K562 (cell line): ENCODE measurements around the gene PIK3CA. TPM values are rescaled to one million over a fixed set of nuclear protein-coding genes. Genes with fewer than 3 reads are reported as not detected.
A peak's percentile ranks its signal among the peaks of the same experiment; 100 is the strongest.

Experiments used
- BCLAF1 ChIP-seq, 2 experiments: fragments of 450-650 bp in 1 of 2; IDR thresholded peaks; 2 replicates each; pipeline ENCODE4 v1.6.1; 2011 to 2017; ENCODE audit warnings: low read depth in 2 of 2, antibody characterized with exemption in 1 of 2, borderline replicate concordance in 1 of 2, low read length in 1 of 2, mild to moderate bottlenecking in 1 of 2, mixed read lengths in 1 of 2; ENCODE audit not compliant: control insufficient read depth in 1 of 2
- HCFC1 ChIP-seq: IDR thresholded peaks from 2 replicates; pipeline ENCODE4 v1.6.1; 2012; ENCODE audit warnings: low read depth, low read length, improper control_type of control experiment
- HDAC1 ChIP-seq, 2 experiments: fragments of 450-650 bp; IDR thresholded peaks; 2 replicates each; pipeline ENCODE4 v1.6.1; 2016 to 2017; ENCODE audit warnings: inconsistent platforms in 1 of 2, mild to moderate bottlenecking in 1 of 2, moderate library complexity in 1 of 2
- ILK ChIP-seq: fragments of 450-650 bp; IDR thresholded peaks from 2 replicates; pipeline ENCODE4 v1.6.1; 2016; ENCODE audit warnings: missing genetic modification characterization, low read depth, mild to moderate bottlenecking, missing compliant biosample characterization, moderate library complexity, borderline replicate concordance
- JUND ChIP-seq, 2 experiments: IDR thresholded peaks; 2 replicates in 1 of 2; 3 replicates in 1 of 2; pipeline ENCODE4 v1.6.1; 2011; ENCODE audit warnings: borderline replicate concordance in 2 of 2, low read depth in 2 of 2, low read length in 2 of 2, improper control_type of control experiment in 1 of 2, missing biosample characterization in 1 of 2, missing genetic modification characterization in 1 of 2, missing genetic modification reagents in 1 of 2
- KDM5B ChIP-seq: fragments of 200-600 bp; sonication (generic); IDR thresholded peaks from 2 replicates; pipeline ENCODE4 v1.6.1; 2012; ENCODE audit warnings: low read depth, mild to moderate bottlenecking, moderate library complexity, low read length, control low read depth, inconsistent platforms; ENCODE audit not compliant: insufficient replicate concordance
- MEF2D ChIP-seq: conservative IDR thresholded peaks from 2 replicates; pipeline ENCODE4 v1.6.1; 2016; ENCODE audit warnings: low read depth, missing genetic modification characterization, missing compliant biosample characterization
- NR2C2 ChIP-seq, 2 experiments: fragments of 200-800 bp in 1 of 2; sonication (Bioruptor generic) in 1 of 2; sonication (generic) in 1 of 2; formaldehyde crosslinking in 1 of 2; IDR thresholded peaks; 2 replicates each; pipeline versions ENCODE4 v1.6.1 to v1.8.0; 2016 to 2022; ENCODE audit warnings: mild to moderate bottlenecking in 1 of 2, missing compliant biosample characterization in 1 of 2, missing genetic modification characterization in 1 of 2, missing genetic modification reagents in 1 of 2
- OTX1 ChIP-seq: fragments of 450-650 bp; formaldehyde crosslinking; IDR thresholded peaks from 2 replicates; pipeline ENCODE4 v1.4.0; 2022; ENCODE audit warnings: mild to moderate bottlenecking
- POLR2B ChIP-seq: fragments of 450-650 bp; IDR thresholded peaks from 2 replicates; pipeline ENCODE4 v1.6.1; 2018; ENCODE audit warnings: low read depth; ENCODE audit not compliant: partially characterized antibody
- RAD21 ChIP-seq, 2 experiments: fragments of 250-450 bp in 1 of 2; fragments of 450-650 bp in 1 of 2; sonication (Bioruptor Pico) in 1 of 2; formaldehyde crosslinking in 1 of 2; IDR thresholded peaks in 1 of 2; conservative IDR thresholded peaks in 1 of 2; 2 replicates each; pipeline versions ENCODE4 v1.4.0 to v1.8.0; 2020 to 2022; ENCODE audit warnings: mild to moderate bottlenecking in 2 of 2, moderate library complexity in 1 of 2
- RCOR1 ChIP-seq, 2 experiments: IDR thresholded peaks; 2 replicates each; pipeline ENCODE4 v1.6.1; 2012; ENCODE audit warnings: low read depth in 2 of 2, low read length in 2 of 2, borderline replicate concordance in 1 of 2, improper control_type of control experiment in 1 of 2
- RFX1 ChIP-seq: fragments of 450-650 bp; IDR thresholded peaks from 2 replicates; pipeline ENCODE4 v1.6.1; 2016; ENCODE audit warnings: mild to moderate bottlenecking, moderate library complexity
- RHOXF2B ChIP-seq: fragments of 250-450 bp; sonication (Bioruptor Pico); conservative IDR thresholded peaks from 2 replicates; pipeline ENCODE4 v1.5.1; 2021
- SMARCA4 ChIP-seq: fragments of 450-650 bp; IDR thresholded peaks from 2 replicates; pipeline ENCODE4 v1.6.1; 2016
- ZBTB26 ChIP-seq: fragments of 450-650 bp; formaldehyde crosslinking; IDR thresholded peaks from 2 replicates; pipeline ENCODE4 v1.4.0; 2022; ENCODE audit warnings: missing genetic modification characterization
- ZNF23 ChIP-seq: fragments of 250-450 bp; sonication (Bioruptor Pico); IDR thresholded peaks from 2 replicates; pipeline ENCODE4 v1.4.0; 2020; ENCODE audit warnings: mild to moderate bottlenecking
- ZNF24 ChIP-seq: fragments of 450-650 bp; IDR thresholded peaks from 2 replicates; pipeline ENCODE4 v1.6.1; 2016
- ZNF253 ChIP-seq: fragments of 250-450 bp; sonication (Bioruptor Pico); conservative IDR thresholded peaks from 2 replicates; pipeline ENCODE4 v1.6.1; 2021; ENCODE audit warnings: mild to moderate bottlenecking
- polyA plus RNA-seq, 8 experiments: library from polyadenylated mRNA; depleted of rRNA in 4 of 8; stranded (reverse) in 5 of 8; unstranded in 3 of 8; fragments of >200 nt; fragmentation: Nextera tagmentation in 2 of 8; fragmentation: Illumina TruSeq in 1 of 8; extraction: Ambion mirVana in 2 of 8; extraction: Trizol in 1 of 8; gene quantifications; 2 replicates each; pipeline versions ENCODE4 v1.2.1 to v1.2.3, GENCODE V29; 2011 to 2014; ENCODE audit warnings: inconsistent platforms in 1 of 8, missing spikeins in 1 of 8
- total RNA-seq, 7 experiments: library from RNA; depleted of rRNA in 6 of 7; stranded (reverse); fragments of >200 nt in 6 of 7; fragmentation: Illumina TruSeq in 2 of 7; extraction: Trizol in 2 of 7; gene quantifications; 2 replicates each; pipeline versions ENCODE4 v1.2.1 to v1.2.3, GENCODE V29; 2011 to 2021; ENCODE audit warnings: low replicate concordance in 1 of 7
- TF ChIP-seq, protein P1 (sequence below), 2 experiments: IDR thresholded peaks in 1 of 2; conservative IDR thresholded peaks in 1 of 2; 2 replicates each; pipeline ENCODE4 v1.6.1; 2016; ENCODE audit warnings: low read depth in 2 of 2, mild to moderate bottlenecking in 1 of 2, missing compliant biosample characterization in 1 of 2, missing genetic modification characterization in 1 of 2, moderate library complexity in 1 of 2

PIK3CA gene
- total and polyA plus RNA-seq, 9 of the 15 experiments (the other 6 are each of a cell fraction or from before 2014, with no cell fraction given): 3.8 to 19.4 (median 10.8) TPM

- TF ChIP-seq BCLAF1 (IDR thresholded peaks at IDR 0.05; ENCODE audit: borderline replicate concordance in 1 of 2, control insufficient read depth in 1 of 2, low read depth in 2 of 2, low read length in 1 of 2) (no peak), ZNF24 (no peak), RAD21 (CRISPR knock-in tag; conservative IDR thresholded peaks at IDR 0.05 in 1 of 2, IDR thresholded peaks at IDR 0.05 in 1 of 2) (0 out of 4 replicates have a peak, but pooled peaks of 1 of the 2 experiments have one; percentile 16), ZNF253 (CRISPR knock-in tag) (no peak), ZBTB26 (no peak), SMARCA4 (peak; percentile 61; the same call in 1 of the 2 replicates), ZNF23 (CRISPR knock-in tag) (no peak), RCOR1 (IDR thresholded peaks at IDR 0.05; ENCODE audit: borderline replicate concordance in 1 of 2, low read depth in 2 of 2, low read length in 2 of 2) (peak in 1 of 2 experiments; percentile 61; a peak in 1 of 4 replicates), HDAC1 (IDR thresholded peaks at IDR 0.05) (0 out of 4 replicates have a peak, but pooled peaks of 1 of the 2 experiments have one; percentile 21), RFX1 (no peak), MEF2D (tag) (no peak), RHOXF2B (CRISPR knock-in tag) (no peak), JUND (IDR thresholded peaks at IDR 0.05; ENCODE audit: borderline replicate concordance, low read depth, low read length) (peak; percentile 33; the same call in 1 of the 2 replicates), JUND (tag; IDR thresholded peaks at IDR 0.05; ENCODE audit: borderline replicate concordance, low read depth, low read length) (peak; percentile 72; the same call in 2 of the 3 replicates), KDM5B (no peak), POLR2B (no peak), HCFC1 (peak; percentile 39; the same call in 1 of the 2 replicates), ILK (no peak), OTX1 (no peak), NR2C2 (CRISPR knock-in tag; IDR thresholded peaks at IDR 0.05) (no peak), NR2C2 (tag; IDR thresholded peaks at IDR 0.05) (peak; percentile 55; the same call in 1 of the 2 replicates)
- TF ChIP-seq, protein P1, sequence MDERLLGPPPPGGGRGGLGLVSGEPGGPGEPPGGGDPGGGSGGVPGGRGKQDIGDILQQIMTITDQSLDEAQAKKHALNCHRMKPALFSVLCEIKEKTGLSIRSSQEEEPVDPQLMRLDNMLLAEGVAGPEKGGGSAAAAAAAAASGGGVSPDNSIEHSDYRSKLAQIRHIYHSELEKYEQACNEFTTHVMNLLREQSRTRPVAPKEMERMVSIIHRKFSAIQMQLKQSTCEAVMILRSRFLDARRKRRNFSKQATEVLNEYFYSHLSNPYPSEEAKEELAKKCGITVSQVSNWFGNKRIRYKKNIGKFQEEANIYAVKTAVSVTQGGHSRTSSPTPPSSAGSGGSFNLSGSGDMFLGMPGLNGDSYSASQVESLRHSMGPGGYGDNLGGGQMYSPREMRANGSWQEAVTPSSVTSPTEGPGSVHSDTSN (CRISPR knock-in tag; IDR thresholded peaks at IDR 0.05; ENCODE audit: low read depth): no peak
- TF ChIP-seq, protein P1 (tag; conservative IDR thresholded peaks at IDR 0.05; ENCODE audit: low read depth): peak; percentile 80
These were observed 47.5 kb upstream of the PIK3CA start (continued) for GRCh38 chr3:179100652-179101051.
